Loucy (cell line): Measurements from ENCODE around the gene ZNF853.

ENCODE experiments used
- EZH2phosphoT487 ChIP-seq: fragments of 200-600 bp; IDR thresholded peaks from 2 replicates; pipeline ENCODE4 v1.6.1; 2018; ENCODE audit warnings: antibody characterized with exemption, mild to moderate bottlenecking, moderate library complexity, borderline replicate concordance
- TF ChIP-seq, protein P1 (sequence below): fragments of 200-600 bp; sonication (generic); conservative IDR thresholded peaks from 2 replicates; pipeline ENCODE4 v1.5.1; 2014; ENCODE audit warnings: mild to moderate bottlenecking, antibody characterized with exemption, low read length

DNA sequence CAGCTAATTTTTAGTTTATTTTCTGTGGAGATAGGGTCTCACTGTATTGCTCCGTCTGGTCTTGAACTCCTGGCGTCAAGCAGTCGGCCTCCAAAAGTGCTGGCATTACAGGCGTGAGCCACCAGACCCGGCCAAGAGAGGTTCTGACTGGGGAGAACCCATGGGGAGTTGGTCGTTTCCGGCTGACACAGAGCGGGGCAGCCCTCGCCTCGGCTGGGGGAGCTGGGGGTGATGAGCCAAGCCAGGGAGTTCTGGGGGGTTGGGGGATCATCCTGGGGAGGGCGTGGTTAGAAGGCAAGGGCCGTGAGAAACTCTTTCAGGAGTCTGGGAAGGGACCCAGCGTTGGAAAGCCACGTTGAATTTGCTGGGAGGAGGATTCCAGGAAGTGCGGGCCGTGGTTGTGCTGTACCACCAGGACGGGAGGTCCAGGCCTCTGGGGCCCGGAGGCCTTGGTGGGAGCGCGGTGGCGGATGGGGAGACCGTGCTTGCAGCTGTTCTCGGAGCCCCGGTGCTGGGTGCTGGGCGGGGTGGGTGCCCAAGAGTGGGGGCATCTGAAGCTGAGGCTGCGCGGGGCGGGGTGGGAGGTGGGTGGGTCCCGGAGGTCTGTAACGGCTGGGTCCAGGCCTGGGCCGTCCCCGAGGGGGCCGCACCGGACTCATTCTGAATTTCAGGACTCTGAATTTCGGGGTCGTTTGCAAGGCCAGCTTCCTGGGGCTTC, 8.4 kb upstream of the ZNF853 start:
- TF ChIP-seq, protein P1, sequence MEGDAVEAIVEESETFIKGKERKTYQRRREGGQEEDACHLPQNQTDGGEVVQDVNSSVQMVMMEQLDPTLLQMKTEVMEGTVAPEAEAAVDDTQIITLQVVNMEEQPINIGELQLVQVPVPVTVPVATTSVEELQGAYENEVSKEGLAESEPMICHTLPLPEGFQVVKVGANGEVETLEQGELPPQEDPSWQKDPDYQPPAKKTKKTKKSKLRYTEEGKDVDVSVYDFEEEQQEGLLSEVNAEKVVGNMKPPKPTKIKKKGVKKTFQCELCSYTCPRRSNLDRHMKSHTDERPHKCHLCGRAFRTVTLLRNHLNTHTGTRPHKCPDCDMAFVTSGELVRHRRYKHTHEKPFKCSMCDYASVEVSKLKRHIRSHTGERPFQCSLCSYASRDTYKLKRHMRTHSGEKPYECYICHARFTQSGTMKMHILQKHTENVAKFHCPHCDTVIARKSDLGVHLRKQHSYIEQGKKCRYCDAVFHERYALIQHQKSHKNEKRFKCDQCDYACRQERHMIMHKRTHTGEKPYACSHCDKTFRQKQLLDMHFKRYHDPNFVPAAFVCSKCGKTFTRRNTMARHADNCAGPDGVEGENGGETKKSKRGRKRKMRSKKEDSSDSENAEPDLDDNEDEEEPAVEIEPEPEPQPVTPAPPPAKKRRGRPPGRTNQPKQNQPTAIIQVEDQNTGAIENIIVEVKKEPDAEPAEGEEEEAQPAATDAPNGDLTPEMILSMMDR, result no peak
- TF ChIP-seq EZH2phosphoT487, result no peak
